Stimulated activated CD8-positive, alpha-beta memory T cell treated with anti-CD3 and anti-CD28 coated beads, Interleukin-4, amount 100 ng/mL, for 24 hours (primary cell): ENCODE data around the gene PRKCE.
"Not testable (repeated sequence)": the region's sequence is repeated elsewhere in the genome, so short reads cannot be mapped to it uniquely, and the experiment has no call there.

ENCODE experiments used
- DNase-seq: peaks from one replicate; pipeline ENCODE4 v3.0.0-alpha.2; 2020; ENCODE audit warnings: low read depth

PRKCE gene

DNA sequence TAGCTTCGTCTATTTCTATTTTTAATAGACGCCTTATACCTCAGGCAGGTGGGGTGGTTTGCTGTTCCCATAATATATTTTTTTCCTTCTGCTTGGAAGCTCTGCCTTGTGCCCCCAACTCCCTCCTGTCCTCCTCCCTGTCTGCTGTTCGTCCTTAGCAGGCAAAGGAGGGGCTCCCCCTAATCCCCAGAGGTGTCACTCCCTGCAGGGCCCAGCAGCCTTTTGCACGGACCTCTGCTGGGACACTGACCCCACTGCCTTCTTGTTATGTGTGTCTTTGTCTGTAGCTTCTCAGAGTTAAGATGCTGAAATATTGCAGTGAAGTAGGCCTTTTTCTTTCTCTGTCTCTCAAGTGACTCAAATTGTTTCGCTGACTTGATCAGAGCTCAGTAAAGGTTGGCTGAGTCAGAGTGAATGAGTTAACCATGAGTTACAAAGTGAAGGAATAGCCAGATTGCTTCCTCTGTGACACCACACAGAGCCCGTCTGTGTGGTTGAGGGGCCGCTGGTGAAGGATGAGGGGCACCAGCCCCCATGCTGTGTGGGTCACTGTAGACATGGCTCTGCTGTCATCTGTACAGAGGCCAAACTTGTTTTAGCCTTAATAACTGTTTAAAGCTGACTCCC, 47.7 kb downstream of the PRKCE start:
- no peak for DNase-seq

DNA sequence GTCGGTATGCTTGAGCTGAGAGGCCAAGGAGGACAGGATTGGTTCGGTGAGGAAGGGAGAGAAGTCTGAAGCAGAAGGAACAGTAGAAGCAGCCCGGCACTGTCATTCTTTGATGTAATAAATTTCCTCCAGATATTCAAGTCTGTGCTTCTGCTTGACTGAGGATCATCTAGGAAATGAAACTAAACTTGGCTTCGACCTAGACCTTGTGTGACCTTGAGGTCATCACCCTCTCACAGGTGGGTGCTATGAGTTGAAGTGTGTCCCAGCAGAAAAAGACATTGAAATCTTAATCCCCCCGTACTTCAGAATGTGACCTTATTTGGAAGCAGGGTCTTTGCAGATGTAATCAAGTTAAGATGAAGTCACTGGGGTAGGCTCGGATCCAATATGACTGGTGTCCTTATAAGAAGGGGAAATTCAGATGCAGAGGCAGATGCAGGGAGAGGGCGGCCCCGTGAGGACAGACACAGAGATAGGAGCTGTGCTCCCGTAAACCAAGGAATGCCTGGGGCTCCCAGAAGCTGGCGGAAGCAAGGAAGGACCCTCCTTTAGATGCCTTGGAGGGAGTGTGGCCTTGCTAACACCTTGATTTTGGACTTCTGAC, 49.0 kb downstream of the PRKCE start:
- DNase-seq, result no peak

DNA sequence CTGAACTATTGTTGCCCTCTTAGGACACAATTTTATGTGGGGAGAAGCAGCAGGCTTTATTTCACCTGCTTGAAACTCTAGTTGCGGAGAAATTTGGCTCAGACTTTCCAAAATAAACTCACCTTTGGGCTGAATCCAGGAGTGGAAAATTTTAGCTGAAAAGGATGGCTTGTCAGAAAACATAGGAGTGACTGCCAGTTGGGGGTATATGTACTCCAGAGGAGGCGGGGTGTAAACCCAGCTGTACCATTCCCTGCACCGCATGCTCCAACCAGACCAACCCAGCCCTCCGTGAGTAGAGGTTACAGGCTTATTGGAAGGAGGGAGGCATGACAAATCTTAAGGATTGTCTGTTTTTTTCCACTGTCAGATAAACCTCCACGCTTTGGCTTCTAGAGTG, 53.8 kb downstream of the PRKCE start:
- no peak for DNase-seq

DNA sequence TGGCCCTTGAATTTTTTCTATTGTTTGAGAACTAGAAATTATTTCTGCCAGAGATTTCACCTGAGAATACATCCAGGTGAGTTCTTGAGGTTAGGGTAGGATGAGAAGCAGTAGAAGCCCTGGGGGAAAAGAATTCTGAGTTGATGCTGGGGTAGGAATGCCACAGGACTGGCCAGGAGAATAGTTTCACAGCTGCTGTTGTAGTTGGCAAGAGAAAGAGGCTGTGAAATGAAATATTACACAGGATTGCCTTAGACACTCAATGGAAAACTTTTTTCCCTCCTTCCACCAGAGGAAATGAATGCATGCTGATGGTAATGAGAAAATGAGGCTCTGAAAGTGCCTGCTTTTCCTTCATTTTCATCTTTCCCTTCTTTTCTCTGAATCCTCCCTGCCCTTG, 54.6 kb downstream of the PRKCE start:
- no peak for DNase-seq

DNA sequence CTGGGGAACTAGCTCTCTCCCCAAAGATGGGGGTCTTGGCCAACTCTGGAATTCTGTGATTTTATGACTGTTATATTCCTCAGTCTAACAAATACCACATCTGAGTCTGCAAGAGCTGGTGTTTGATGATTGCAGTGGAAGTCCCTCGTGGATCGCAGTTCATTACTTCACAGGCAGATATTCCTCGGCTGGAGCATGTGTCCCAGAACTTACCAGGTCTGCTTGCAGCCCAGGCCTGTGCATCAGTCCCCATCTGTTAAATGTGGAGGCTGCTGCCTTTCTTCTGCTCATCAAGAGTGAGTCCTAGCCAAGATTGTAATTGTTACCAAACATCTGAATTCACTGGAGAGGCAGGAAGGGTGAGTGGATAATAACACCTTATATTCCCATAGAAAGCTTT, 55.5 kb downstream of the PRKCE start:
- no peak for DNase-seq

DNA sequence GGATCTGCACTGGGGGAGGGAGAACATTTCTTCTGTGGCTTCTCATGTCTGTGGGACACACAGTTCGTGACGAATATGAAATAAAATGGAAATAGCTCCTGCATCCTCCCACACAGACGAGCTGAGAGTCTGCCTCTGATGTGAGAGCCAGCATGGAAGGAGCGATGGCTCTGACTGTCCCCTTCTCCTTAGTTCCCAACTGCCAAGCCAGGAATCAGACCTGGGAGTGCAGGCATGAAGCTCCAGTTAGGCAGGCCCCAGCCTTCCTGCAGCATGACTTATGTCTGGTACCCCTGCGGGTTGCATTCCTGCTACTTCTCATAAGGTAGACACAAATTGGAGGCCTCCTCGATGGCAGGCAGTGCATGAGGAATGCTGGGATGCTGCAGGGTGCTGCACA, 56.2 kb downstream of the PRKCE start:
- no peak for DNase-seq

DNA sequence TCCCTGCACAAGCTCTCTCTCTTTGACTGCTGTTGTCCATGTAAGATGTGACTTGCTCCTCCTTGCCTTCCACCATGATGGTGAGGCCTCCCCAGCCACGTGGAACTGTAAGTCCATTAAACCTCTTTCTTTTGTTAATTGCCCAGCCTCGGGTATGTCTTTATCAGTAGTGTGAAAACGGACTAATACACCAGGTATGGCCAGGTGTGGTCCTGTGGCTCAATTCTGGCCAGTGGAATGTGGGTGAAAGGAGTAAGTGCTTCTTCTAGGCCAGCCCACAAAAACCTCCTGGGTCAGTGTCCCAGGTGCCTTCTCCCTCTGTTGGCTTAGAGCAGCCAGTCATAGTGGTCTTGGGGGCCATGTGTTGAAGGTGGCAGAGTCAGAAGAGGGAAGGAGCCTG, 57.0 kb downstream of the PRKCE start:
- DNase-seq, result no peak

DNA sequence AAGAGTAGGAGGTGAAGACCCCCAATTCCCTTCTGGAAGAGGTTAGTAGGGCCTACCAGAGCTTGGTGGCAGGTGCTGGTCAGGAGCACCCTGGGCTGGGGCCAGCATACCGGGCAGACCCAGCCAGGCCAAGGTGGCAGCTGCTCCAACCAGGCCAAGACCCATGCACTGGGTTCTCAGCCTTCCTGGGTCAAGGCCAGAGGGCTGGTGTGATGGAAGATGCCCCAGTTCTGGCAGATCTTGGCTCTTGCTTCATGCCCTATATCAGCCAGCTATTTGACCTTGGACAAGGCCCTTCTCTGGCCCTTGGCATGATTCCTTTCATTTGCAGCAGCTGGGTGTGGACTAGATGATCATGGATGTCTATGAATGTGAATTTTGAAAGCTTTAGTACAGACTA, 57.7 kb downstream of the PRKCE start:
- no peak for DNase-seq

DNA sequence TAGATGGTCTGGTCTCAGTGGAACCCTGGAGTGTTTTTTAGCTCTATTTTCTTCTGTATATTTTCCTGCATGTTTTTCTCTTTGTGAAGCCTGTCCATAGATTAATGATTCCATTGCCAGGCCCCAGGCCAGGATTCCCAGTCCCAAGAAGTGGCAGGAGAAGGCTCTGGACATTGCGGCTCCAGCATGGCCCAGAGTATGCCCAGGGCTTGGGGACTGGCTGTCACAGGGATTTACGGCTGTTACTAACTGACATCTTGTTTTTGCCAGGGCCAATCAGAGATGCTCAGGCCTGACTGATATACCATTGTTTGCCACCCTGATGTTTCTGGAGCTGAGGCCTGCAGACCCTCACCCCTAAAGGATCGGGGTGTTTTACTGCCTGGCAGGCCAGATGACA, 59.0 kb downstream of the PRKCE start:
- no peak for DNase-seq

DNA sequence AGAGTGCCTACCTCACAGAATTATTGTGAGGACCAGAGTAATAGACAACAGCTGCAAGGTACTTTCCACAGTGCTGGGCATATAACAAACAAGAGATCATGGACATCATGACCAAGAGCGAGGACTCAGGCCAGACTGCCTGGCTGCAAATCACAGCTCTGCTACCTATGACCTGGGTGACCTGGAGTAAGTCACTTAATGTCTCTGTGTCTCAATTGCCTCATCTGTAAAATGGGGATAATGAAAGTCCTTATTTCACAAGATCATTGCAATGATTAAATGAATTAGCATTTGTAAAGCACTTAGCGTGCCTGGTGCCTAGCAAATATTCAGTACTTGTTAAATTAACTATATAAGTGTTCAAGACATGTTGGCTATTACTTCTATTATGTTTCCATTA, 59.7 kb downstream of the PRKCE start:
- DNase-seq, result no peak

DNA sequence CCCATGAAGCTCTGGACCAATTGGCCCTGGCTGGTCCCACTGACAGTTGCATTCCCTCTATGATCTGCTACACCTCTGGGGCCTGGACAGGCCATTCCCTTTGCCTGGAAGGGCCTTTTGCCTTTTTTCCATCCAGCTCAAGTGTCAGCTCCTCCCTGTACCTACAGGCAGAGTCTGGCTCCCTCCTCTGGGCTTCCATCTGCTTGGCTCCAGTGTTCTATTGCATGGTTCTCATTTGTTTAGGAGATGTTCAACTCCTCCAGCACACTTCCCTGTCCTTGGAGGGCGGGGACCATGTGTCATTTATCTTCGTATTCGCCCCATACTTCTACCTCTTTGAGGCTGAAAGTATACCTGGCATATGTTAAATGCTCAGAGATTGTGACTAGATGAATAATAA, 61.1 kb downstream of the PRKCE start:
- DNase-seq, result no peak

DNA sequence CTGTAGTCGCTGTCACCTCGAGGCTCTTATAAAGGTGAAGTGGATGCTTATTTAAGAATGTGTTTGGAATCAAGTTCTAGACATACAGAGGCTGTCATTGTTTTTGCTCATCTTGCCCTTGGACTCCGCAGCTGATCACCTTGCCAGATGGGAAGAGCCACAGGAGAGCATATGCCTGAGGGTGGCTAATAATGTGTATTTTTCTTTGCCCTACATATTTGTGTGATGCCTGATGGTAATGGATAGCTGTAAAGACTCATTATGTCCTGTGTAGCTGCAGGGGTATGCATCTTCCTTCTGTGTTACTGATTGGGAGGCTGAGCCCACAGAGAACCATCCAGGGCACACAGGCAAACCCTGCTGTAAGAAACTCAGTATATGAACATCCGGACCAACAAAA, 61.7 kb downstream of the PRKCE start:
- DNase-seq, result no peak

DNA sequence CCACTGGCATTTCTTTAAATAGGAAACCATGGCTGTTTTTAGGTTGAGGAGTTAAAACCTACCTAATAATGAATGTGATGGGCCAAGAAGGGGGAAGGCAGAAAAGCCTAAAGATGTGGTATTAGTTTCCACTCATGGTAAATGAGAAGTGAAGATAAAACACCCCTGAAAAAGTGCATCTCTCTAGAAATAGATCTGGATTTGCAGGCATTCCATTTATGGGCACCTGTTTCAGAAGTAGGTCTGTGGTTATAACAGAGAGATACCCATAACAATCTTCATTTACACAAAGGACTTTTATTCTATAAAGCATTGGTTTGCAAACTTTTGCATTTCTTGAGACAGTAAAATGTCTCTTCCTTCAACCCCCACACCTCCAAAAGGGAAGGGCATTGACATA, 62.1 kb downstream of the PRKCE start:
- no peak for DNase-seq

DNA sequence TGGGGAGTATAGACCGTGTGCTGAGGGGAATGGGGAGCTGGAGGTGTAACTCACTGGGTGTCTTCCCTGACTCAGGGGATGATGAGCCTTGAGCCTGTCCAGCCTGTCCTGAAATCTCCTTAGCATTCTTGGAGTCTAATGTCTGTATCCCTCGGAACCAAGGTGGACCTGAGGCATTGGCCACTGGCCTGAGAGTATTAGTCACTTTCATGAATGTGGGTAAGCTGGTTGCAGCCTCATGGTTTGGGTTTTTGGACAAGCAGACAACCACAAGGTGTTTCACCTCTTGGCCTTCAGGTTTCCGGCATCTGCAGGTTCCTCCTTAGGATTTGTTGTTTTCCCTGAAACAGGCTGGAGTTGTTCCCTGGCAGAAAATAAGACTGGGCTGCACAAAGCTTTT, 63.2 kb downstream of the PRKCE start:
- DNase-seq, result no peak

DNA sequence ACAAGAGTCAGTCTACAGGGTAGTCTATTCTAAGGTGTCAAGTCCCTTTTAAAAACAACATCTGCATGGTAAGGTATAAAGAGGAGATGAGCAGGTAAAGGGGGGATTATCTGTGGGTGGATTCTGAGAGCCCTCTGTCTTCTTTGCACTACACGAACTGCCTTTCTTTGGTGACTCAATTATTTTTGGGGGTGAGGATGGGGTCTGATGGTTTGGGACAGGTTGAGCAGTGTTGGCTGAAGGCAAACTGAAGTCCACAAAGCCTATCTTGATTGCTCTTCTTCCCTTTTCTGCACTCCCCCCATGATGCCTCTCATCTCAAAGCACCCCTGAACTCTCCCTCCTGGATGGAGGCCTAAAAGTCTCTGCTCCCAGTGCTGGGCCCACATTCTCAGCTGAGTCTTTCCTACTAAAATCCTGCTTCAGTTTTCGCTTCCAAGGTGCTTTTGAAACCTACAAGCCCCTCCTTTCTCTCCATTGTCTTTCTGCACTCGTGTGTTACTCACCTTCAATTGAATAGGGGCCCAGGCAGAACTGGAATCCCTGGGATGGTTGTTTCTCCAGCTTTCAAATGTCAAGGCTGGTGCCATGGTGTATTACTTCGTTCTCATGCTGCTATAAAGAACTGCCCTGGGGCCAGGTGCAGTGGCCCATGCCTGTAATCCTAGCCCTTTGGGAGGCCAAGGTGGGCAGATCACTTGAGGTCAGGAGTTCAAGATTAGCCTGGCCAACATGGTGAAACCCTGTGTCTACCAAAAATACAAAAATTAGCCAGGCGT, 64.3 kb downstream of the PRKCE start:
- DNase-seq, result no peak

DNA sequence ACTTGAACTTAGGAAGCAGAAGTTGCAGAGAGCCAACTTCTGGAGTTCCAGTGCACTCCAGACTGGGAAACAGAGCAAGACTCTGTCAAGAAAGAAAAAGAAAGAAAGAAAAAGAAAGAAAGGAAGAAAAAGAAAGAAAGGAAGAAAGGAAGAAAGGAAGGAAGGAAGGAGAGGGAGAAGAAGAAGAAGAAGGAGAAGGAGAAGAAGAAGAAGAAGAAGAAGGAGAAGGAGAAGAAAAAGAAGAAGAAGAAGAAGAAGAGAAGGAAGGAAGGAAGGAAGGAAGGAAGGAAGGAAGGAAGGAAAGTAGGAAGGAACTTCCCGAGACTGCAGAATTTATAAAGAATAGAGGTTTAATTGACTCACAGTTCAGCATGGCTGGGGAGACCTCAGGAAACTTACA, 65.0 kb downstream of the PRKCE start:
- DNase-seq, result not testable (repeated sequence)

DNA sequence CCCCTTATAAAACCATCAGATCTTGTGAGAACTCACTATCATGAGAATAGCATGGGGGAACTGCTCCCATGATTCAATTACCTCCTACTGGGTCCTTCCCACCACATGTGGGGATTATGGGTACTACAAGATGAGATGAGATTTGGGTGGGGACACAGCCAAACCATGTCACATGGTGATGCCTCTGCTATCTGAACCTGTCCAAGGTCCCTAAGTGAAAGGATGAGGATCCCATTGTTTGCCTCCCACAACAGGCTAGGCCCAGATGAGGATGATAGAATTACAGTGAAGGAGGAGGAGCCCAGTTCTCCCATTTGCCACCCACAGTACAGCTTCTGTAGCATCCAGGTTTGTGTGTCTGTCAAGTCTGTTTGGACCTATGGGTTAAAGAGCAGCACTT, 65.4 kb downstream of the PRKCE start:
- no peak for DNase-seq

DNA sequence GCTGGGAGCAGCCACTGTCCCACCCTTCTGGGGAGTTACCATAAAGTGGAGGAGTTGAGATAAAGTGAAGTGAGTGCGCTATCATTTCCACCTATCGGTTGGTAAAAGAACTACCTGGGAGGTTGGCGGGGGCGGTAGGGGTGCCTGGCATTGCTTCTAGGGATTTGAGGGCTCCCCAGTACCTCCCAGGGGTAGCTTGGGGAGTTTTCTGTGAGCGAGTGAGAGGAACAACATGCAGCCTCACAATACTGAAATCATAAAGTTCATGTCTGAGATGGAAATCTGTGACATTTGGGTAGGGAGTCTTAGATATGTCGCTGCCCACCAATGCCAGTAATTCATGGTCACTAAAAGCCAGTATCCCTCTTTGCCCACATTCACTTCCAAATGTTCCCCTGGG, 68.7 kb downstream of the PRKCE start:
- DNase-seq, result no peak

DNA sequence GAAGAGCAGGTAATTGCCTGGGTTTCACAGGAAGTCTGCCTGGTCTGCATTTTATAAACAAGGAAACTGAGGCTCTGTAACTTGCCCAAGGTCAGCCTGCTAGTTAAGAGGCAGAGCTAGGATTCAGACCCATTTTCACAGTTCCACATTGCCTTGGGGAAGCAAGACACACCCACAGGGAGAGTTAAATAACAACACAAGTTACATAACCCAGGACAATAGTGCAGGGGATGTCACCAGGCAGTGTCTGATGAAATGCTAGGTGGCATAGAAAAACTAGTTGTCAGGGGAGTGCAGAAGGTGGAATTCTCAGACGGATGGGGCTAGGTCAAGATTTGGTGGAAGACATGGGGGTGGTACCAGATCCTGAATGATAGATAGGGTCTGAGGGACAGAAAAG, 69.7 kb downstream of the PRKCE start:
- DNase-seq, result no peak

DNA sequence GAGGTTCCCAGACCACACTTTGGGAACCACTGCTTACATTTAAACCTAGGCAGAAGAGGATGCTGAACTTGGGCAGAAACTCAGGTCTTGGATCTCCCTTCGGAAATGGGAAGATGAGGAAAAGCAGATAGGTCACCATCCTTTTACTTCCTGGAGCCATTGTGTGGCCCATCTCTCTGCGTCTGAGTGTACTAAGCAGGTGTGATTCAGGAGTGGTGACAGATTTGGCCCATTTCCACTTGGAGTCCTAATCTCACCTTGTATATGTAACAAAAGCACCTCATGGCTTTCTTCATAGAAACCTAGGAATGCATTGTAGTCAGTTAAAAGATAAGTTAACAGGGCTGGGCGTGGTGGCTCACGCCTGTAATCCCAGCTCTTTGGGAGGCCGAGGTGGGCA, 71.0 kb downstream of the PRKCE start:
- no peak for DNase-seq

DNA sequence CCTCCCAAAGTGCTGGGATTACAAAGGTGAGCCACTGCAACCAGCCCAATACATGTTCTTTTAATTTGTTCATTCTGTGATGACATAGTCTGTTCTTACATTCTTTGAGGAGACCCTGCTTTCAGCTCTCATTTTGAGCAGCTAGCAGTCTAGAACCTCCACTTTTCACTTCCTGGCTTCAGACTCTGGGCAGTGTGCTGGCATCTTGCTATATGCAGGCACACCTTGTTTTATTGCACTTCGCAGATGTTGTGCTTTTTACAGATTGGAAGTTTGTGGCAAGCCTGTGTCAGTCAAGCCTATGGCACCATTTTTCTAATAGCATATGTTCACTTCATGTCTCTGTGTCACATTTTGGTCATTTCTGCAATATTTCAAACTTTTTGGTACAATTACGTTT, 72.4 kb downstream of the PRKCE start:
- DNase-seq, result no peak

DNA sequence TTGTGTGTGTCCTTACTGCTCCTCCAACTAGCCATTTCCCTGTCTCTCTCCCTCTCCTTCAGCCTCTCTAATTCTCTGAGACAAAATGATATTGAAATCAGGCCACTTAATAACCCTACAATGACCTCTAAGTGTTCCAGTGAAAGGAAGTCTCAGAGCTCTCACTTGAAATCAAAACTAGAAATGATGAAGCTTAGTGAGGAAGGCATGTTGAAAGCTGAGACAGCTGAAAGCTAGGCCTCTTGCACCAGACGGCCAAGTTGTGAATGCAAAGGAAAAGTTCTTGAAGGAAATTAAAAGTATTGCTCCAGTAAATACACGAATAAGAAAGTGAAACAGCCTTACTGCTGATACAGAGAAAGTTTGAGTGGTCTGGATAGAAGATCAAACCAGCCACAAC, 72.9 kb downstream of the PRKCE start:
- DNase-seq, result no peak

DNA sequence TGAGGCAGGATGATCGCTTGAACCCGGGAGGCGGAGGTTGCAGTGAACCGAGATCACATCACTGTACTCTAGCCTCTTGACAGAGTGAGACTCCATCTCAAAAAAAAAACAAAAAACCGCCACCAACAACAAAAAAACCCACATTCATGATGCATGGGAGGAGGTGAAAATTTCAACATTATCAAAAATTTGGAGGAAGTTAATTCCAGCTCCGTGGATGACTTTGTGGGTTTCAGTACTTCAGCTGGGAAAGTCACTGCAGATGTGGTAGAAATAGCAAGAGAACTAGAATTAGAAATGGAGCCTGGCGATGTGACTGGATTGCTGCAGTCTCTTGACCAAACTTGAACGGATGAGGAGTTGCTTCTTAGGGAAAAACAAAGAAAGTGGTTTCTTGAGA, 74.3 kb downstream of the PRKCE start:
- no peak for DNase-seq

DNA sequence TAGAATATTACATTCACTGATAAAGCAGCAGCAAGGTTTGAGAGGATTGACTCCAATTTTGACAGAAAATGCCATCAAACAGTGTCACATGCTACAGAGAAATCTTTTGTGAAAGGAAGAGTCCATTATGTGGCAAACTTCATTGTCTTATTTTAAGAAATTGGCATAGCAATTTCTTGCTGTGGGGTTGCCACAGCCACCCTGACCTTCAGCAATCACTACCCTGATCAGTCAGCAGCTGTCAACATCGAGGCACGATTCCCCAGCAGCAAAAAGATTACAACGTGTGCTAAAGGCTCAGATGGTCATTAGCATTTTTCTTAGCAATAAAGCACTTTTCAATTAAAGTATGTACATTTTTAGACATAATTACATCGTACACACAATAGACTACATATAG, 74.7 kb downstream of the PRKCE start:
- DNase-seq, result no peak
